GM08714 (cell line): Measurements from ENCODE around the gene CFAP298.
A peak's percentile ranks its signal among the peaks of the same experiment; 100 is the strongest.
"Not testable (repeated sequence)": the region's sequence is repeated elsewhere in the genome, so short reads cannot be mapped to it uniquely, and the experiment has no call there.

Experiments used
- H3K4me3 ChIP-seq: fragments of 200-500 bp; sonication (Bioruptor generic); 2 replicates; pipeline ENCODE4 v1.5.1; 2014; ENCODE audit warnings: mild to moderate bottlenecking, low read length, inconsistent platforms
- ZNF274 ChIP-seq: IDR thresholded peaks from 2 replicates; pipeline ENCODE4 v1.6.1; 2012; ENCODE audit warnings: mild to moderate bottlenecking, low read depth, low read length

CFAP298 gene

GRCh38 chr21:32612075-32612998 lies at the start of gene CFAP298:
CFAP298 (minus strand) TSS chr21:32612377; CDS start chr21:32612243, 134 bp downstream.
- TF ChIP-seq ZNF274 = no peak

GRCh38 chr21:32661026-32661782 lies 49.0 kb upstream of the CFAP298 start:
- H3K4me3 ChIP-seq = not testable (repeated sequence)

More at GRCh38 chr21:32612075-32612998, at the start of gene CFAP298:
- peak within 1 kb of the TSS; percentile 83 for H3K4me3 ChIP-seq

GRCh38 chr21:32658524-32658923 lies 46.3 kb upstream of the CFAP298 start:
- TF ChIP-seq ZNF274 = no peak
- no peak overlapping the region for H3K4me3 ChIP-seq

GRCh38 chr21:32653326-32653901 lies 41.2 kb upstream of the CFAP298 start:
- H3K4me3 ChIP-seq = no peak overlapping the region
- TF ChIP-seq ZNF274 = no peak

GRCh38 chr21:32648165-32648564 lies 36.0 kb upstream of the CFAP298 start:
- H3K4me3 ChIP-seq = no peak overlapping the region
- TF ChIP-seq ZNF274 = no peak

- TF ChIP-seq ZNF274 = no peak
- no peak overlapping the region for H3K4me3 ChIP-seq
Observed at GRCh38 chr21:32645261-32646182, 33.3 kb upstream of the CFAP298 start.

- no peak for TF ChIP-seq ZNF274
- H3K4me3 ChIP-seq = no peak overlapping the region
Observed at GRCh38 chr21:32641710-32642698, 29.8 kb upstream of the CFAP298 start.

- TF ChIP-seq ZNF274 = no peak
- no peak overlapping the region for H3K4me3 ChIP-seq
Observed at GRCh38 chr21:32626621-32627196, 14.5 kb upstream of the CFAP298 start.

- not testable (repeated sequence) for H3K4me3 ChIP-seq
Observed at GRCh38 chr21:32618218-32618617, 6.0 kb upstream of the CFAP298 start.

- TF ChIP-seq ZNF274 = no peak
- H3K4me3 ChIP-seq = peak overlapping the region; percentile 83
Observed at GRCh38 chr21:32613436-32614043, 1.4 kb upstream of the CFAP298 start.

GRCh38 chr21:32612999-32613337 lies 791 bp upstream of the CFAP298 start:
- TF ChIP-seq ZNF274 = no peak
- H3K4me3 ChIP-seq = peak overlapping the region; percentile 83

GRCh38 chr21:32611471-32611997 lies 643 bp downstream of the CFAP298 start:
- H3K4me3 ChIP-seq = peak overlapping the region; percentile 83
- no peak for TF ChIP-seq ZNF274

GRCh38 chr21:32610940-32611339 lies 1.2 kb downstream of the CFAP298 start:
- H3K4me3 ChIP-seq = peak overlapping the region; percentile 32; the same call in 1 of the 2 replicates
